SJCRH30 (cell line): ENCODE measurements around the gene RAMP3. TPM values are rescaled to one million over a fixed set of nuclear protein-coding genes. Genes with fewer than 3 reads are reported as not detected.

Experiments
- DNase-seq, 2 experiments: peaks; one replicate each; pipeline ENCODE4 v3.0.0-alpha.2; 2015 to 2020
- H3K27ac ChIP-seq: fragments of 250-450 bp; sonication (Bioruptor Pico); 2 replicates; pipeline ENCODE4 v1.5.1; 2020; ENCODE audit warnings: mild to moderate bottlenecking, moderate library complexity
- H3K27me3 ChIP-seq: fragments of 250-450 bp; sonication (Bioruptor Pico); 2 replicates; pipeline ENCODE4 v1.5.1; 2020; ENCODE audit warnings: mild to moderate bottlenecking, moderate library complexity
- H3K36me3 ChIP-seq: fragments of 250-450 bp; sonication (Bioruptor Pico); 2 replicates; pipeline ENCODE4 v1.5.1; 2020; ENCODE audit warnings: mild to moderate bottlenecking, moderate library complexity
- H3K4me1 ChIP-seq: fragments of 250-450 bp; sonication (Bioruptor Pico); 2 replicates; pipeline ENCODE4 v1.5.1; 2020; ENCODE audit warnings: mild to moderate bottlenecking, moderate library complexity
- H3K4me3 ChIP-seq: fragments of 250-450 bp; sonication (Bioruptor Pico); 2 replicates; pipeline ENCODE4 v1.5.1; 2020; ENCODE audit warnings: mild to moderate bottlenecking, moderate library complexity
- H3K9me3 ChIP-seq: fragments of 250-450 bp; sonication (Bioruptor Pico); replicated peaks from 2 replicates; pipeline ENCODE4 v1.5.1; 2020; ENCODE audit warnings: mild to moderate bottlenecking, moderate library complexity
- total RNA-seq: library from RNA; depleted of rRNA; stranded (reverse); fragments of >200 nt; shearing (Covaris generic); gene quantifications from 2 replicates; pipeline ENCODE4 v1.2.3, GENCODE V29; 2014

Gene RAMP3
- total RNA-seq, 1 experiment from 2014 or later, result not detected

- no peaks in the 10 kb centered on the region for H3K36me3 ChIP-seq
Observed at GRCh38 chr7:45185864-45186250, 28.3 kb downstream of the RAMP3 start.

GRCh38 chr7:45186261-45186813, 28.7 kb downstream of the RAMP3 start:
- H3K36me3 ChIP-seq, result no peaks in the 10 kb centered on the region
- H3K27me3 ChIP-seq, result peaks cover 16% of the 10 kb centered on the region; the same call in 1 of the 2 replicates
- no peak overlapping the region for H3K4me3 ChIP-seq
- H3K4me1 ChIP-seq, result no peaks in the 10 kb centered on the region
- no peak for DNase-seq
- no peaks in the 10 kb centered on the region for H3K9me3 ChIP-seq
- H3K27ac ChIP-seq, result no peak overlapping the region

More at GRCh38 chr7:45185864-45186250, 28.3 kb downstream of the RAMP3 start:
- no peak for DNase-seq
- peaks cover 14% of the 10 kb centered on the region; the same call in 1 of the 2 replicates for H3K27me3 ChIP-seq
- no peaks in the 10 kb centered on the region for H3K4me1 ChIP-seq
- H3K9me3 ChIP-seq, result no peaks in the 10 kb centered on the region
- no peak overlapping the region for H3K4me3 ChIP-seq
- no peak overlapping the region for H3K27ac ChIP-seq

GRCh38 chr7:45187089-45187945, 29.7 kb downstream of the RAMP3 start:
- Histone ChIP-seq H3K27me3 (peaks cover 16% of the 10 kb centered on the region; the same call in 1 of the 2 replicates), H3K4me3 (no peak overlapping the region), H3K36me3 (no peaks in the 10 kb centered on the region), H3K27ac (no peak overlapping the region), H3K4me1 (no peaks in the 10 kb centered on the region), H3K9me3 (no peaks in the 10 kb centered on the region)
- DNase-seq, result peak in 1 of 2 experiments; percentile 14

GRCh38 chr7:45187946-45188411, 30.4 kb downstream of the RAMP3 start:
- H3K27me3 ChIP-seq, result peaks cover 16% of the 10 kb centered on the region; the same call in 1 of the 2 replicates
- no peak for DNase-seq

GRCh38 chr7:45188736-45189135, 31.1 kb downstream of the RAMP3 start:
- Histone ChIP-seq H3K9me3 (no peaks in the 10 kb centered on the region), H3K27me3 (peaks cover 16% of the 10 kb centered on the region; the same call in 1 of the 2 replicates), H3K4me1 (no peaks in the 10 kb centered on the region), H3K36me3 (no peaks in the 10 kb centered on the region), H3K4me3 (no peak overlapping the region), H3K27ac (no peak overlapping the region)
- no peak for DNase-seq

More at GRCh38 chr7:45187946-45188411, 30.4 kb downstream of the RAMP3 start:
- H3K9me3 ChIP-seq, result no peaks in the 10 kb centered on the region
- H3K4me3 ChIP-seq, result no peak overlapping the region
- no peaks in the 10 kb centered on the region for H3K36me3 ChIP-seq
- H3K27ac ChIP-seq, result no peak overlapping the region
- H3K4me1 ChIP-seq, result no peaks in the 10 kb centered on the region

GRCh38 chr7:45189151-45189970, 31.8 kb downstream of the RAMP3 start:
- Histone ChIP-seq H3K27me3 (peaks cover 16% of the 10 kb centered on the region; the same call in 1 of the 2 replicates), H3K27ac (no peak overlapping the region), H3K9me3 (no peaks in the 10 kb centered on the region), H3K4me1 (no peaks in the 10 kb centered on the region), H3K4me3 (no peak overlapping the region), H3K36me3 (no peaks in the 10 kb centered on the region)
- DNase-seq, result no peak

- H3K4me3 ChIP-seq, result no peak overlapping the region
- no peaks in the 10 kb centered on the region for H3K36me3 ChIP-seq
- DNase-seq, result no peak
- peaks cover 10% of the 10 kb centered on the region; the same call in 1 of the 2 replicates for H3K27me3 ChIP-seq
- no peaks in the 10 kb centered on the region for H3K4me1 ChIP-seq
- no peak overlapping the region for H3K27ac ChIP-seq
- H3K9me3 ChIP-seq, result no peaks in the 10 kb centered on the region
Observed at GRCh38 chr7:45190406-45191165, 33.0 kb downstream of the RAMP3 start.

GRCh38 chr7:45191396-45191795, 33.8 kb downstream of the RAMP3 start:
- H3K9me3 ChIP-seq, result no peaks in the 10 kb centered on the region
- no peak overlapping the region for H3K4me3 ChIP-seq
- H3K4me1 ChIP-seq, result no peaks in the 10 kb centered on the region
- H3K36me3 ChIP-seq, result no peaks in the 10 kb centered on the region
- DNase-seq, result no peak
- peaks cover 10% of the 10 kb centered on the region; the same call in 1 of the 2 replicates for H3K27me3 ChIP-seq
- H3K27ac ChIP-seq, result no peak overlapping the region

GRCh38 chr7:45192621-45193041, 35.0 kb downstream of the RAMP3 start:
- Histone ChIP-seq H3K27me3 (peaks cover 6% of the 10 kb centered on the region; the same call in 1 of the 2 replicates), H3K4me3 (no peak overlapping the region), H3K36me3 (no peaks in the 10 kb centered on the region), H3K9me3 (no peaks in the 10 kb centered on the region), H3K4me1 (no peaks in the 10 kb centered on the region), H3K27ac (no peak overlapping the region)
- no peak for DNase-seq

GRCh38 chr7:45193828-45194227, 36.2 kb downstream of the RAMP3 start:
- no peak for DNase-seq
- peaks cover 6% of the 10 kb centered on the region; the same call in 1 of the 2 replicates for H3K27me3 ChIP-seq

GRCh38 chr7:45196374-45196773, 38.8 kb downstream of the RAMP3 start:
- Histone ChIP-seq H3K4me1 (no peaks in the 10 kb centered on the region), H3K9me3 (no peaks in the 10 kb centered on the region), H3K36me3 (no peaks in the 10 kb centered on the region), H3K4me3 (no peak overlapping the region), H3K27ac (no peak overlapping the region), H3K27me3 (peaks cover 3% of the 10 kb centered on the region; the same call in 1 of the 2 replicates)
- DNase-seq, result no peak

More at GRCh38 chr7:45193828-45194227, 36.2 kb downstream of the RAMP3 start:
- Histone ChIP-seq H3K4me1 (no peaks in the 10 kb centered on the region), H3K27ac (no peak overlapping the region), H3K9me3 (no peaks in the 10 kb centered on the region), H3K36me3 (no peaks in the 10 kb centered on the region), H3K4me3 (no peak overlapping the region)

GRCh38 chr7:45197461-45197860, 39.9 kb downstream of the RAMP3 start:
- no peak overlapping the region for H3K27ac ChIP-seq
- peaks cover 11% of the 10 kb centered on the region; the same call in 1 of the 2 replicates for H3K27me3 ChIP-seq
- no peaks in the 10 kb centered on the region for H3K36me3 ChIP-seq
- no peak overlapping the region for H3K4me3 ChIP-seq
- H3K4me1 ChIP-seq, result no peaks in the 10 kb centered on the region
- DNase-seq, result no peak
- H3K9me3 ChIP-seq, result no peaks in the 10 kb centered on the region

- no peak overlapping the region for H3K27ac ChIP-seq
- peaks cover 16% of the 10 kb centered on the region; the same call in 1 of the 2 replicates for H3K27me3 ChIP-seq
- H3K4me3 ChIP-seq, result no peak overlapping the region
- no peaks in the 10 kb centered on the region for H3K36me3 ChIP-seq
- no peak for DNase-seq
- no peaks in the 10 kb centered on the region for H3K4me1 ChIP-seq
- H3K9me3 ChIP-seq, result no peaks in the 10 kb centered on the region
Observed at GRCh38 chr7:45198986-45199385, 41.4 kb downstream of the RAMP3 start.

- Histone ChIP-seq H3K36me3 (no peaks in the 10 kb centered on the region), H3K27me3 (peaks cover 16% of the 10 kb centered on the region; the same call in 1 of the 2 replicates), H3K4me1 (no peaks in the 10 kb centered on the region), H3K4me3 (no peak overlapping the region), H3K27ac (no peak overlapping the region), H3K9me3 (no peaks in the 10 kb centered on the region)
- no peak for DNase-seq
Observed at GRCh38 chr7:45199506-45199905, 41.9 kb downstream of the RAMP3 start.
